ENCODE measurements around the gene MAGEA2.
"Not testable (repeated sequence)": the region's sequence is repeated elsewhere in the genome, so short reads cannot be mapped to it uniquely, and the experiment has no call there.

The MAGEA2 gene, protein sequence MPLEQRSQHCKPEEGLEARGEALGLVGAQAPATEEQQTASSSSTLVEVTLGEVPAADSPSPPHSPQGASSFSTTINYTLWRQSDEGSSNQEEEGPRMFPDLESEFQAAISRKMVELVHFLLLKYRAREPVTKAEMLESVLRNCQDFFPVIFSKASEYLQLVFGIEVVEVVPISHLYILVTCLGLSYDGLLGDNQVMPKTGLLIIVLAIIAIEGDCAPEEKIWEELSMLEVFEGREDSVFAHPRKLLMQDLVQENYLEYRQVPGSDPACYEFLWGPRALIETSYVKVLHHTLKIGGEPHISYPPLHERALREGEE

DNA sequence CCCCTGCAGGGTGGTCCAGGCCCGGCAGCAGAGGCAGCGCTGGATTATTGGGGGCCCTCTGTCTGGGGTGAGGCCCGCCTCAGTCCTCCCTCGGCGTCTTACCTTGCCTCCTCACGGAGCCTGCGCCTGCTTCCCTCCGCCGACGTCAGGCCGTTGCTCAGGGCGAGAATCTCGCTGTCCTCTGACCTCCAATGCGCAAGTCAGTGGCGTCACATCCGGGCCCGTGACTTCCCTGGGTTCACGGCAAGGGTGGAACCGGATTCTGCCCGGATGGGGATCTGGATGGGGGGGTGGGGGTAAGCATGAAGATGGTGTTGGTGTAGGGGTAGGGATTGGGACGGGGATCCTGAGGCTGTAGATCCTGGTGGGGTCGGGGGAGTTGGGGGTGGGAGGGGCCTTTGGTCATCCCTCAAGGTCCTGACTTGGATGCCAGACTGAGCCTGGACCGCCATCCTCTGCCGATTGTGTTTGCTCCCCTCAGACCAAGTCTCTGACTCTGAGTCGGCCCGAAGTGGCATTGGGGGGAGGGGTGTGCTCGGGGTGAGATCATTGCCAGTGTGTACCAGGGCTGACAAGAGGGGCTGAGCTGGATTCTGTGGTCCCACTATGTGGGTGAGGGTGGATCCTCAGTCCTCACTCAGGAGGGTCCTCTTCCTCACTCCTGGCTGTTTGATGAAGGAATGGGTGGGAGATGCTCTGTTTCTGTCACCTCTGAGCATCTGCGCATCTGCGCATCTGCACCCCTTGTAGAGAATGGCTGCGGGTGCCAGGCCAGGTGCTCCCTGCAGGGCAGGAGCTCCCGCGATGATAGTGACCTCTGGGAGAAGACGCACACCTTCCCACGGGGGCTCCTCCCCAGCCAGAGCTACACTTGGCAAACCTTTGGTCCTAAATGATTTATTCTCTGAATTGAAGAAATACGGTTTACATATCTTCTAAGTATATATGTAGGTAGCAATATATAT lies at the start of gene MAGEA2:
Gene MAGEA2, minus strand, starts transcription at position 157 of the 965 bp plus-strand sequence. CDS start 2,479 bp downstream, outside the sequence.
- not testable (repeated sequence) for DNase-seq (ENCODE audit: insufficient read length, low spot score); FAIRE-seq

DNA sequence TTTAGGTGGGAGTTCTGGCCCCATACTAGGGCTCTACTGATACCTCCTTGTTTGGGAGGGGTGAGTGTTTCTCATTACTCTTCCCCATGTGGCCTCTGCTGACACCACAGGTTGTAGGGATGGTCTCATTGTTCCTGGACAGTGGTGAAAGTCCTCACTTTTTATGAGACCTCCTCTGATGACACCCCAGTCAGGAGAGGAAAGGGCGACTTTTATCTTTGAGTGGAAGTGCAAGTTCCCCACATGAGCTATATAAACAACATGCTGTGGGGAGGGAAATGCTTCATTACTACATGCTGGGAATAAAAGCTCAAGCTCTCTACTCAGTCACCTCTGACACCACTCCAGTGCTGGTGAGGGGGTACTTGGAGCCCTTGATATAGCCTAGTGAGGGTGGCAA lies 45.3 kb upstream of the MAGEA2 start:
- no peak for DNase-seq (ENCODE audit: insufficient read length, low spot score)
- FAIRE-seq = no peak

DNA sequence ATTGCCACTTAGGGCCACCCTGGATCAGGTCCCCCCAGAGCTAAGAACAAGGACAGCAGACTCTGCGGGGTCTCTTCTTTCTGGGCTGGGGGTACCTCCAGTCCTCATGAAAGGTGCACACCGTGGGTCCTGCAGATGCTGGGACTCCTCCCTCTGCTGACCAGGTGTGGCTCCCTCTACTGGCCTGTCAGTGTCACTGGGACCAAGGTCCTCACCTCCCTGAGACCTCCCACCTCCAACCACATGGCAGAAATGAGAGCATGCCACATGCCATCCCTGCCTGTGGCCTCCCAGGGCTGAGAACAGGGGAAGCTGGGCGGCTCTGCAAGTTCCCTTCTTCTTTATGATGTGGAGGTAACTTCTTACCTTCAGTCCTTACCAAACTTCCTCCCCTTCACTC lies 33.4 kb upstream of the MAGEA2 start:
- not testable (repeated sequence) for DNase-seq (ENCODE audit: insufficient read length, low spot score); FAIRE-seq

- not testable (repeated sequence) for FAIRE-seq; DNase-seq (ENCODE audit: insufficient read length, low spot score)
These were observed 16.1 kb upstream of the MAGEA2 start, which contains the start of gene MAGEA6 for GRCh38 chrX:152769549-152770289. Gene MAGEA6 (minus strand): TSS chrX:152769689. CDS start chrX:152767650, 2,039 bp downstream.

GRCh38 chrX:152766562-152766961 lies 12.9 kb upstream of the MAGEA2 start:
- not testable (repeated sequence) for FAIRE-seq; DNase-seq (ENCODE audit: insufficient read length, low spot score)

- not testable (repeated sequence) for DNase-seq (ENCODE audit: insufficient read length, low spot score); FAIRE-seq
These were observed 7.9 kb upstream of the MAGEA2 start for GRCh38 chrX:152761582-152761981.

GRCh38 chrX:152759544-152759943 lies 5.9 kb upstream of the MAGEA2 start:
- FAIRE-seq; DNase-seq (ENCODE audit: insufficient read length, low spot score): not testable (repeated sequence)

GRCh38 chrX:152758918-152759317 lies 5.3 kb upstream of the MAGEA2 start, which contains the start of gene CSAG3:
Gene CSAG3 (plus strand): TSS chrX:152759218.
- FAIRE-seq; DNase-seq (ENCODE audit: insufficient read length, low spot score): not testable (repeated sequence)

- not testable (repeated sequence) for FAIRE-seq
These were observed 1.2 kb upstream of the MAGEA2 start for GRCh38 chrX:152754871-152755270.

GRCh38 chrX:152738560-152738959 lies 15.1 kb downstream of the MAGEA2 start:
- DNase-seq (ENCODE audit: insufficient read length, low spot score) (no peak), FAIRE-seq (no peak)

More at GRCh38 chrX:152754871-152755270, 1.2 kb upstream of the MAGEA2 start:
- not testable (repeated sequence) for DNase-seq (ENCODE audit: insufficient read length, low spot score)

- DNase-seq (ENCODE audit: insufficient read length, low spot score); FAIRE-seq: not testable (repeated sequence)
These were observed 17.1 kb downstream of the MAGEA2 start for GRCh38 chrX:152736528-152736927.

GRCh38 chrX:152735860-152736511 lies 17.7 kb downstream of the MAGEA2 start:
- FAIRE-seq = no peak
- no peak for DNase-seq (ENCODE audit: insufficient read length, low spot score)

DNA sequence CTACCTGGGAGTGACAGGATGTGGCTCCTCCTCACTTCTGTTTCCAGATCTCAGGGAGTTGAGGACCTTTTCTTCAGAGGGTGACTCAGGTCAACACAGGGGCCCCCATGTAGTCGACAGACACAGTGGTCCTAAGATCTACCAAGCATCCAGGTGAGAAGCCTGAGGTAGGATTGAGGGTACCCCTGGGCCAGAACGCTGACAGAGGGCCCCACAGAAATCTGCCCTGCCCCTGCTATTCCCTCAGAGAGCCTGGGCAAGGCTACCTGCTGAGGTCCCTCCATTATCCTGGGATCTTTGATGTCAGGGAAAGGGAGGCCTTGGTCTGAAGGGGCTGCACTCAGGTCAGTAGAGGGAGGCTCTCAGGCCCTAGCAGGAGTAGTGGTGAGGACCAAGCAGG lies 18.5 kb downstream of the MAGEA2 start:
- FAIRE-seq (no peak), DNase-seq (ENCODE audit: insufficient read length, low spot score) (no peak)

GRCh38 chrX:152734143-152734858 lies 19.3 kb downstream of the MAGEA2 start:
- DNase-seq (ENCODE audit: insufficient read length, low spot score); FAIRE-seq: not testable (repeated sequence)

DNA sequence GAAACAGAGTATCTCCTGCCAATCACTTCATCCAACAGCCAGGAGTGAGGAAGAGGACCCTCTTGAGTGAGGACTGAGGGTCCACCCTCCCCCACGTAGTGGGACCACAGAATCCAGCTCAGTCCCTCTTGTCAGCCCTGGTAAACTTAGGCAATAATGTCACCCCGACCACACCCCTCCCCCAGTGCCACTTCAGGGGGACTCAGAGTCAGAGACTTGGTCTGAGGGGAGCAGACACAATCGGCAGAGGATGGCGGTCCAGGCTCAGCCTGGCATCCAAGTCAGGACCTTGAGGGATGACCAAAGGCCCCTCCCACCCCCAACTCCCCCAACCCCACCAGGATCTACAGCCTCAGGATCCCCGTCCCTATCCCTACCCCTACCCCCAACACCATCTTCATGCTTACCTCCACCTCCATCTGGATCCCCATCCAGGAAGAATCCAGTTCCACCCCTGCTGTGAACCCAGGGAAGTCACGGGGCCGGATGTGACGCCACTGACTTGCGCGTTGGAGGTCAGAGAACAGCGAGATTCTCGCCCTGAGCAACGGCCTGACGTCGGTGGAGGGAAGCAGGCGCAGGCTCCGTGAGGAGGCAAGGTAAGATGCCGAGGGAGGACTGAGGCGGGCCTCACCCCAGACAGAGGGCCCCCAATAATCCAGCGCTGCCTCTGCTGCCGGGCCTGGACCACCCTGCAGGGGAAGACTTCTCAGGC lies 20.2 kb downstream of the MAGEA2 start, which contains the start of the genes CSAG1 and MAGEA12:
Gene CSAG1, minus strand, starts transcription at position 461 of the 715 bp plus-strand sequence. CDS start 1,261 bp downstream, outside the sequence.
Gene MAGEA12, plus strand, starts transcription at position 497 of the 715 bp plus-strand sequence. CDS start 2,405 bp downstream, outside the sequence.
- DNase-seq (ENCODE audit: insufficient read length, low spot score) (no peak), FAIRE-seq (no peak)

DNA sequence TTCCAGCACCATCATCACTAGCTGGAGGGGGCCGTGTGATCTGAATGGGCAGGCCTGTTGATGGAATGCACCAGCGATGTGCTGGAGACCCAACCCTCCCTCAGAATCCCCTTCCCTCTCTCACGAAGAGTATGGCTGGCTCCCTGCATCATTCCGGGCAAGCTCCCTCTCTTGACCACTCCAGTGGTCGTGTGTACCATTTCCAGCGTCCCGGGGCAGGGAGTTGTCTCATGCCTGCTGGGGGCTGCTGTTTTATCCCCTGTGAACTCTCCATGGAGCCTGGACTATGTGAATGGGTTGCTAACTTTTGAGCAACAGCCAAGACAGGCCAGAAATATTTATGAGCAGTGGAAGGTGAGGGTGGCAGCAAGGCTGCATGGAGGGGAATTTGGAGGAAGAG lies 28.2 kb downstream of the MAGEA2 start:
- DNase-seq (ENCODE audit: insufficient read length, low spot score) (no peak), FAIRE-seq (no peak)

DNA sequence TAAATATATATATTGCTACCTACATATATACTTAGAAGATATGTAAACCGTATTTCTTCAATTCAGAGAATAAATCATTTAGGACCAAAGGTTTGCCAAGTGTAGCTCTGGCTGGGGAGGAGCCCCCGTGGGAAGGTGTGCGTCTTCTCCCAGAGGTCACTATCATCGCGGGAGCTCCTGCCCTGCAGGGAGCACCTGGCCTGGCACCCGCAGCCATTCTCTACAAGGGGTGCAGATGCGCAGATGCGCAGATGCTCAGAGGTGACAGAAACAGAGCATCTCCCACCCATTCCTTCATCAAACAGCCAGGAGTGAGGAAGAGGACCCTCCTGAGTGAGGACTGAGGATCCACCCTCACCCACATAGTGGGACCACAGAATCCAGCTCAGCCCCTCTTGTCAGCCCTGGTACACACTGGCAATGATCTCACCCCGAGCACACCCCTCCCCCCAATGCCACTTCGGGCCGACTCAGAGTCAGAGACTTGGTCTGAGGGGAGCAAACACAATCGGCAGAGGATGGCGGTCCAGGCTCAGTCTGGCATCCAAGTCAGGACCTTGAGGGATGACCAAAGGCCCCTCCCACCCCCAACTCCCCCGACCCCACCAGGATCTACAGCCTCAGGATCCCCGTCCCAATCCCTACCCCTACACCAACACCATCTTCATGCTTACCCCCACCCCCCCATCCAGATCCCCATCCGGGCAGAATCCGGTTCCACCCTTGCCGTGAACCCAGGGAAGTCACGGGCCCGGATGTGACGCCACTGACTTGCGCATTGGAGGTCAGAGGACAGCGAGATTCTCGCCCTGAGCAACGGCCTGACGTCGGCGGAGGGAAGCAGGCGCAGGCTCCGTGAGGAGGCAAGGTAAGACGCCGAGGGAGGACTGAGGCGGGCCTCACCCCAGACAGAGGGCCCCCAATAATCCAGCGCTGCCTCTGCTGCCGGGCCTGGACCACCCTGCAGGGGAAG lies 39.5 kb downstream of the MAGEA2 start, which contains the start of gene MAGEA2B:
Gene MAGEA2B, plus strand, starts transcription at position 814 of the 973 bp plus-strand sequence. CDS start 2,479 bp downstream, outside the sequence.
- DNase-seq (ENCODE audit: insufficient read length, low spot score); FAIRE-seq: not testable (repeated sequence)
